Right hindlimb (tissue), 1 donor: ENCODE measurements around the gene RBBP4.
A peak's percentile ranks its signal among the peaks of the same experiment; 100 is the strongest.
"Not testable (repeated sequence)": the region's sequence is repeated elsewhere in the genome, so short reads cannot be mapped to it uniquely, and the experiment has no call there.

Experiments
- DNase-seq: peaks from one replicate; pipeline ENCODE4 v3.0.0-alpha.2; 2018

Gene RBBP4

DNA sequence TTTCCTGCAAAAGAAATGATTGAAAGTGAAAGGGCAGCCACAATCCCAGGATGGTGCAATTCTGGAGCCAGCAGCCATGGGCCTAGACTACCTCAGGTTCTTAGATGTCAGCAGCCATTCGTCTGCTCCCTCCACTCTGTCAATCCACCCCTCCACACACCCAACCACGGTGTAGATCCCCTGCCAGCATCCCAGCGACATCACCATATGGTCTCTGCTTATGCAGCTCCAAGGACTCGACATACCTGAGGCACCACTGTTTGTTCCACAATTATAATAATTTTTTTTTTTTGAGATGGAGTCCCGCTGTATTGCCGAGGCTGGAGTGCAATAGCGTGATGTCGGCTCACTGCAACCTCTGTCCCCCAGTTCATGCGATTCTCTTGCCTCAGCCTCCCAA, 45.0 kb downstream of the RBBP4 start:
- no peak for DNase-seq

DNA sequence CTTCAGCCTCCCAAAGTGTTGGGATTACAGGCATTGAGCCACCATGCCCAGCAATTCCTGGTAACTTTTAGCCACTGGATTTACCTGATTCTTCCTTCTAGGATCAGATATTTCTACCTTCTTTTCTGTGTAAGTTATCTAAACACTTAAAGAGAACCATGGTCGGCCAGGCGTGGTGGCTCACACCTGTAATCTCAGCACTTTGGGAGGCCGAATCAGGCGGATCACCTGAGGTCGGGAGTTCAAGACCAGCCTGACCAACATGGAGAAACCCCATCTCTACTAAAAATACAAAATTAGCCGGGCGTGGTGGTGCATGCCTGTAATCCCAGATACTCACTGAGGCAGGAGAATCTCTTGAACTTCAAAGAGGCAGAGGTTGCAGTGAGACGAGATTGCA, 46.0 kb downstream of the RBBP4 start:
- not testable (repeated sequence) for DNase-seq

DNA sequence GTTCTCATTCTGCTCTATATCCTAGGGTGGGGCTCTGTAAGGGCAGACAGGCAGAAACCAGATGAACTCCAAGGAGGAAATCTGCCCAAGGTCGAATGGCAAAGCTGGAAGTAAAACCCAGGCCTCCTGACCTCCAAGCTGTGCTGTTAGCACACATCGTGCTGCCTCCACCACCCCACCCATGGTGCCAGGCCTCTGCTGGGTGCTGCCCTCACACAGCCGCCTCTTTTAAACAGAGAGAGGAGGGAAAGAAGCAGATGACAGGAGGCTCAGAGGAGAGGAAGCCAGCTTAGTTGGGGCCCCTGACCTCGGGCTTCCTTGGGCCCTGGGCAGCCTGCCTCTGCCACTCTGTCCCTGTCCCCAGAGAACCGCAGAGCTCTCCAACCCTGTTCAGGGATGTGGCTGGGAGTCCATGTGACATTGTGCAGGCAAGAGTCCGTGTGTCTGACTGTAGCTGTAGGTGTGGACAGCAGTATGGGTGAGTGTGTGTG, 50.5 kb downstream of the RBBP4 start:
- DNase-seq: peak; percentile 24

DNA sequence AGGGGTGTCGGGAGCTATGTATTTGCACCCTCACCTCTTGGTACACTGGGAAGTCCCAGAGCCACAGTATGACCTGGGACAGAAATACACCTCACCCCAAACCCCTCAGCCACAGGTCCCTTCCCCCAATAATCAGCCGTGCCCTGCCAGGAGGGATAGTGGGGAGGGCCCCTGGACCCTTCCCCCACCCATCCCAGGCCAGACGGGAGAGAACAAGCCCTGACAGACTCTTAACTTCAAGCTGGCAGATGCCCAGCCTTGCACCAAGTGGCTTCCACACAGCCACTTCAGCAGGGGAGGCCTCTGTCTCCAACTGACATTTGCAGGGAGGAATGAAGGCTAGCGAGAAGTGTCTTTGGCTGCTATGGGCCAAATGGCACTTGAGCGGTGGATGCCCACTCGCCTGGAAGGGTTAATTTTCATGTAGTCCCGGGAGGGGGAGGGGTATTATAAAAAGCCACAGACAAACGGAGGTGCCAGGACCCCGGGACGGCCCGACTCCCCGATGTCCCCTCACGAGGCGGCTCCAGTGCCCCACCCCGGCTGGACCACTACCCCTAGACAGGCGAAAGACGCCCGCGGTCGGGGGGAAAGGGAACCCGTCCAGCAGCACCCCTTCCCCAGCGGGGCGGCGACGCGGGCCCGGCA, 51.1 kb downstream of the RBBP4 start:
- peak; percentile 38 for DNase-seq

DNA sequence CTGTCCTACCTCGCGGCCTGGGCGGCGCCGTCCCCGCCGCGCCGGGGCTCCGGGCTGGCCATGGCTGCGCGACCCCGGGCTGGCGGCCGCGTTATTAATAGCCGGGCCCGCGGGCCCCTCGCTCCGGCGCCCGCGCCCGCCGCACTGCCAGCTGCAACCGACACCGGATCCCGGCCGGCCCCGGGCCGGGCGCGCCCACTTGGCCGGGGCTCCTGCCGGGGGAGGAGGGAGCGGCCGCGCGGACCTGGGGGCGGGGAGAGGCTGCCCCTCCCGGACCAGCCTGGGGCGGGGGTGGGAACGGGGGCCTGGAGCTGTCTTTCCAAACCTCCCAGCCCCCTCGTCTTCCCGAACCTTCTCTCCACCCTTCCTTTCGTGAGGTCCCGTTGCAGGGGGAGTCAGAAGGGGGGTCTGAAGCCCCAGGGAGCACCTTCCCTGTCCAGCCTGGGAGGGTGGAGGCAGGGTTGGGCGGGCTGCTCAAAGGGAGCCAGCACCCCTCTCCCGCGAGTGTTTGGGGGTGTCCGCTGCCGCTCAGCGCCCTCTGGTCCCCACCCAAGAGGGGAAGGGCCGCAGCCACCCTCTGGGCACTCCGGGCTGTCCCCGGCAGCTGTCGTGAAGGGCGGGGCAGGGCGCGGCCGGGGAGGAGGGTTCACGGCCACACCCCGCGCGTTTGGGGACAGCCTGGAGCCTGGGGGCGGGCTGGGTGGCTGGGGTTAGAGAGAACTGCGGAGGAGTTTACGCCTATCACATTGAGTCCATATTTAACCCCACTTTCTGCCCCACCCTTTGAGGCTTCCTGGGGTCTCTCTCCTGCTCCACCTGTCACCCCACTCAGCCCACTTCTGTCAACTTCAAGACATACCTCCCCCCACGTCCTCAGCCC, 51.8 kb downstream of the RBBP4 start, which contains the start of gene SYNC:
Gene SYNC, minus strand, starts transcription at position 172 of the 880 bp plus-strand sequence. Its CDS starts 110 bp downstream, at position 62.
- peak; percentile 77 for DNase-seq

DNA sequence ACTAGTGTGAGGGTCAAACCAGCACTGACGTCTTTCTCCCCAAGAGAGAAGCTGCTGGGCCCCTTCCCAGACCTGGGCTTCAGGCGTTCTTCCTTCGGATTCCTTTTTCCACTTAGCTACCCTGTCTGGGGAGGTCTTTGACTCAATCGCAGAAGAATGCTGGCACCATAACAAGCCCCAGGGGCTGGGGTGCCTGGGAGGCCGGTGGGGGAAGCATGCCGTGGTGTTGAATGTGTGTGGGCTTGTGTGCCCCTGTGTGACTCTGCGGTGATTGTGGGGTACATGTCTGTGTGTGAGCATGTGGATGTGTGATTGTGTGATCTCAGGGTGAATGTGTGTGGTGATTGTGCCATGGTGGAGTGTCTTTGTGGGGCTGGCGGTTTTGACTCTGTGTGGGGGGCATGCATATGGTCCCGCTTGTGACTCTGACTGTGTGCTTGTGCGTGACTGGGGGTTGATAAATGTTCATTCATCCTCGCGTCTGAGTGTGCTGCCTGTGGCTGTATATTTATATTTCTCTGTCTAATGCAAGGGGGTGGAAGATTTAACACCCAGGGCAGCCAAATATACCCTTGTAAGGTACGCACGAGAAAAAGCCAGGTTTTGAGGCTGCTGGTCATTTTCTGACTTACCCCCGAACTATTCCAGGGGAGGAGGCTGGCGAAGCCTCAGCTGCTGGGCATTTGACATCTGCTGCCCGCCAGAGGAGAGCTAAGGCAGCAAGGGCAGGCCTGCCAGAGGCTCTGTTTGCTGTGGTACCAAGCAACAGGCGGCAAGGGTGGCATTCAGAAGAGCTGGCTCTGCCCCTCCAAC, 52.7 kb downstream of the RBBP4 start:
- peak; percentile 84 for DNase-seq

DNA sequence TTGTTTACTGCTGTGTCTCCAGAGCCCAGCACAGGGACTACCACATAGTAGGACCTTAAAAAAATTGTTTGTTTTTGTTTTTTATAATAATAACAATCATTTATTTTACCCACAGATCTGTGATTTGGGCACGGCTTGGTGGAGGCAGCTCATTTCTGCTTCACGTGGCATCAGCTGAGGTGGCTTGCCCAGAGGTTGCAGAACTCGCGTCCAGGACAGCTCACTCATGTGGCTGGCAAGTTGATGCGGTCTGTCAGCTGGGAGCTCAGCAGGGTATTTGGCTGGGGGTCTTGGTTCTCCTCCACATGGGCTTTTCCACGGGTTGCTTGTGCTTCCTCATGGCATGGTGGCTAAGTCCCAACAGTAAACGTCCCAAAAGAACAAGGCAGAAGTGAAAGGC, 54.5 kb downstream of the RBBP4 start:
- DNase-seq: no peak

DNA sequence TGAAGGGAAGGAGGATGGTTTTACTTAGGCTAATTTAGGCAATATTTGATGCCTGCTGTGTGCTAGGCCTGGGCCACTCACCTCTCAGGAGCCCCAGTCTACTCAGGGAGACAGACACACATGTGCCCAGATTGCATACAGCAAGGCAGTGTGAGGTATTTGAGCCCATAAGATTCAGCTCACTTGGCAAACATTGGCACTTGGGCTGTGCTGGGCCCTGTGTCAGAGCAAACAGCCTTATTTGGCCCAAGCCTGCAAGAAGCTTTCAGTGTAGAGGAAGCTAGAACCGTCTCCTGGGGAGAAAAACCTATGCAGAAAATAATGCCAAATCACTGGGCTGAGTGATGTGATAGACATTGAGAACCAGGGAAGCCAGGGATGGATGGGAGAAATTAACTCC, 55.5 kb downstream of the RBBP4 start:
- DNase-seq: no peak

DNA sequence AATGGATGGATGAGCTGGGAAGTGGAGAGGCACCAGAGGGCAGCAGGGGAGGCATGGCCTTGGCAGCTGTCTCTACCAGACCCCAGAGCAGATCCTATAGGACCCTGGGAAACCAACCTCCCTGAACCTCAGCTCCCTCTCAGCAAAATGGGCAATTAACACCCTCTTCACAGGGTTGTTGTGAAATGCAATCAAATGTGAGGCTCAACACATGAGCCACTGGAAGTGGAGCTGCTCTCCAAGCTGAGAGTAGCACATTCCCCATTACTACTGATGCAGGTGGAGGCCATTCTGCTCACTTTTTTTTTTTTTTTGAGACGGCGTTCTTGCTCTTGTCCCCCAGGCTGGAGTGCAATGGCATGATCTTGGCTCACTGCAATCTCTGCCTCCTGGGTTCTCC, 58.1 kb downstream of the RBBP4 start:
- DNase-seq: no peak

DNA sequence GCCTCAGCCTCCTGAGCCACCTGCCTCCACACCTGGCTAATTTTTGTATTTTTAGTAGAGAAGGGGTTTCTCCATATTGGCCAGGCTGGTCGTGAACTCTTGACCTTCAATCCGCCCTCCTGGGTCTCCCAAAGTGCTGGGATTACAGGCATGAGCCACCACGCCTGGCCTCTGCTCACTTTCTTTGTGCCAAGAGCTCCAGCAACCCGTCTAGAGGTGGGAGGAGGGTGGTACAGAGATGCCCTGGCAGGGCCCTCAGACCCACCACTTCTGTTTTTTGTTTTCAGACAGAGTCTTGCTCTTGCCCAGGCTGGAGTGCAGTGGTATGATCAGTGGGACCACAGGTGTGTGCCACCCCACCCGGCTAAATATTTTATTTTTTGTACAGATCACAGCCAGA, 58.5 kb downstream of the RBBP4 start:
- no peak for DNase-seq

DNA sequence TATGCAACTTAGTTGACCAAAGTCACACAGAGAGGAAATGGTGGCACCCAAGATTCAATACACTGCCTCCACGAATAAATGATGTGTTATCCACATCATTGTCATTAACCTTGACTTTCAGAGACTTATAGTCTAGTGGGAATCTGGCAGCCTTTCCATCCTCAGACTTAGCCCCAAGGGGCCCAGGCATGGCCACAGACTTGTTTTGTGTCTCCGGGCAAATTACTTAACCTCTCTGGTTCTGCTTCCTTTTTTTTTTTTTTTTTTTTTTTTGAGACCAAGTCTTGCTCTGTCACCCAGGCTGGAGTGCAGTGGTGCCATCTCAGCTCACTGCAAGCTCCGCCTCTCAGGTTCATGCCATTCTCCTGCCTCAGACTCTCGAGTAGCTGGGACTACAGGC, 60.2 kb downstream of the RBBP4 start:
- DNase-seq: not testable (repeated sequence)

DNA sequence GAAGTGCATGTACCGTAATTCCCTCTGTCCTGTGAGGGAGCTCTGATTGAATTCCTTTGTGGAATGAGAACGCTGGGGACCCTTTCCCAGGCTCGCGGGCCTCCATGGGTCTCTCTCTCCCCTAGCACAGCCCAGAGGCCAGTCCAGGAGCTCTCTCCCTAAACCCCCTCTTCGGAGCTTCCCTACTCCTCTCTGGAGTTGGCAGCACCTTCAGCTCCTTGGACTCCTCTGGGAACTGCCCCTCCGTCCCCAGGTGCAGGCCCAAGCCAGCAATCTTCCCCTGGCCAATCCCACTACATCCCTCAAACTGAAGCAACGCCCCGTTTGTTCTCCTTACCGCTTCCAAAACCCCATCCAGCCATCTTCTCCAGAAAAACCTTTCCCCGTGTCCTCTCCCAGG, 62.1 kb downstream of the RBBP4 start:
- DNase-seq: no peak

DNA sequence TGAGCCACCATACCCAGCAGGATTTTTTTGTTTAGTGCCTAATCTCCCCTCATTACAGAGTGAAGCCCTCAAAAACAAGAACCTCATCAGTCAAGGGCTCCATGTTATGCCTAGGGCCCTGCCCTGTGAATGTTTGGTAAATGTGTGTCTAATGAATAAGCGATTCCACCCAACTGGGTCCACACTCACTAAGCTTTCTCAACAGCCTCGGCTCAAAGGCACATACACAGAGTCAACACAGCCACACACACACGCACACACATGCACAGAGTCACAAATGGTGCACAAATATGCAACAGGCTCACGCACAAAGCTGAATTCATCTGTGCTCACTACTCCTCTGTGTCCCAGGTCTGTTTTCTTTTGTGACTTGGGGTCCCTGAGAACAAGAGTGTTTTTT, 63.3 kb downstream of the RBBP4 start:
- no peak for DNase-seq

DNA sequence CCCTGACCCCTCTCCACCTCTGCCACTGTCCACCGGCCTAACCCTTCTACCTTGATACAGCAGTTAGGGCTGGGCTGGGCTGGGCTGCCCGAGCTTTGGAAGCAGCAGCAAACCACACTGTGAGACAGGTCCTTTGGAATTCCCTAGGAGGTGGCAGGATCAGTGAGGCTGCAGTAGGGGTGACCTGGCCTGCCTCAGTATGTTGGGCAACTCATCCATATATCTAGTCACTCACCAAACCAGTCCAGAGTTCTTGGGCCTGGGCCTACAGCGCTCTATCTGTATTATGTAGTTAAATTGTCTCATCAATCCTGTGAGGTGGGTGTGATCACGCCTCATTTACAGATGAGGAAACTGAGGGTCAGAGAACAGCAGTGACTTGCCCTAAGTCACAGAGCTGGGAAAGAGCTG, 64.9 kb downstream of the RBBP4 start:
- no peak for DNase-seq

DNA sequence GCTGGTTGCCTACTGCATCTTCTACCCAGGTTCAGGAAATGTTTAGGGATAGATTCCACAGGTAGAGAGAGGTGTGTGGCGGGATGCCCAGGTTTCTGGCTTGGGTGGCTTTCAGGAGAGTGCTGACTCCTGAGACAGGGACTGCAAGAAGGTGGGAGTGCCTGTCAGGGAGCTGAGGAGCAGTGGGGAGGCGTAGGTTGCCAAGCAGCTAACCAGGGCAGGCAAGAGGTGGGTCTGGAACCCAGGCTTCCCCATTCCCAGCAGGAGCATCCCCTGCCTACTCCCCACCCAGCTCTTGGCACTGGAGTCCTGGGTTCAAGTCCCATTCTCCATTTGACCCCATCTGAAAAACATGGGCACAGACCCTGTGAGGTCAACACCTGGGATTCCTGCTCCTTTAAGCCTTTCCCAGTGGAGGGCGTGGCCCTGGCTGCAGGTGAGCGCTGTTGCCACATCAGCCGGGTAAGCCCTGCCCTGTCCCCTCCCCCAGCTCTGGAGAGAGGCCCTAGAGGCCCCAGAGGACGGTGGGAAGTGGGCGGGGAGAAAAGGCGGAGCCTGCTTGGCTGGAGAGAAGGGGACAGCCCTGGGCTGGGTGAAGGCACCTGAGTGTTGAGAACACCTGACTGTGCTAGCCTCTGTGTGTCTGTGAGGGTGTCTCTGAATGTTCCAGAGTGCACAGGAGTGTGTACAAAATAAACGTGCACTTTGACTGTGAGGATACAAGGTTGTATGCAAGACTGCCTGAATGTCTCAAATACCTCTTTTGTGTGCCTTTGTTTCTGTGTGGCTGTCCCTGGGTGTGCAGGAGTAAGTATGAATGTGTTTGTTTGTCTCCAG, 65.5 kb downstream of the RBBP4 start:
- DNase-seq: no peak

DNA sequence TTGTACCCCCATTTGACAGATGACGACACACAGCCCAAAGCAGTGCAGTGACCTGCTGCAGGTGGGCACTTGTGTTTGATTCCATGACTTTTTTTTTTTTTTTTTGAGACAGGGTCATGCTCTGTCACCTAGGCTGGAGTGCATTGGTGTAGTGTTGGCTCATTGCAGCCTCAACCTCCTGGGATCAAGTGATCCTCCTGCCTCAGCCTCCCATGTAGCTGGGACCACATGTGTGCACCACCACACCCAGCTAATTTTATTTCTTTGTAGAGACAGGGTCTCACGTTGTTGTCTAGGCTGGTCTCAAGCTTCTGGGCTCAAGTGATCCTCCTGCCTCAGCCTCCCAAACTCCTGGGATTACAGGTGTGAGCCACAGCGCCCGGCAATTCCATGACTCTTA, 66.5 kb downstream of the RBBP4 start:
- DNase-seq: no peak

DNA sequence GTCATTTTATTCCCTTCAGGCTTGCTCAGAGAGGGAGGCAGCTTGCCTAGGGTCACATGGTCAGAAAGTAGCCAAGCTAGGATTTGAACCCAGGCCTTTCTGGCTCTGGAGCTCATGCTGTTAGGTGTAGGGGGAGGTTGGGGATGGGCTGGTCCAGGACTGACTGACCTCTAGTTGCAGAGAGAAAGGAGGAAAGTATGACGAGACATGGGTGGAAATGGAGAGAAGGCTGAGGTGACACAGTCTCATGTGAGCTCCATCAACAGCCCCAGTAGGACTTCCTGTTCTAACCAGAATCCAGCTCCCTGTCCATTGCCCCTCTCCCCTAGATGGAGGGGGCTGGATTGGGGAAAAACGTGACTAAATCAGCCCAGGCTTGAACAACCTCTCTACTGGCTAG, 67.0 kb downstream of the RBBP4 start:
- DNase-seq: no peak

DNA sequence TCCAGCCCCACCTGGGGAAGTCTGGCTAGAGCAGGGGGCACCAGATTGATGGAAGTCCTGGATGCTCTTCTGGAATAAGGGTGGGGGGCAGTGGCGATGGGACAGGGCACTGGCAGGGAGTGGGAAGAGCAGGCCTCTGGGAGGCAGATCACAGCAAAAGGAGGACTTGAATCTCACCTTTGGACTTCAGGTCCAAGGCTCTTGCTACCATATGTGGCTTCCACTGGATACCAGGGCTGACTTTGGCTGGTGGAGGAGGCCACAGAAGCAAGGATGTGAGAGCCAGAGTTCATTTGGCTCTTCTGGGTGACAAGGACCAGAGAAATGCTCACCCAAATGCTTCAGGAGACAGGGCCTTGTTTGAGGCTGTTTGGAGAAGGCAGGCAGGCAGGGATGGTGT, 67.5 kb downstream of the RBBP4 start:
- DNase-seq: no peak

DNA sequence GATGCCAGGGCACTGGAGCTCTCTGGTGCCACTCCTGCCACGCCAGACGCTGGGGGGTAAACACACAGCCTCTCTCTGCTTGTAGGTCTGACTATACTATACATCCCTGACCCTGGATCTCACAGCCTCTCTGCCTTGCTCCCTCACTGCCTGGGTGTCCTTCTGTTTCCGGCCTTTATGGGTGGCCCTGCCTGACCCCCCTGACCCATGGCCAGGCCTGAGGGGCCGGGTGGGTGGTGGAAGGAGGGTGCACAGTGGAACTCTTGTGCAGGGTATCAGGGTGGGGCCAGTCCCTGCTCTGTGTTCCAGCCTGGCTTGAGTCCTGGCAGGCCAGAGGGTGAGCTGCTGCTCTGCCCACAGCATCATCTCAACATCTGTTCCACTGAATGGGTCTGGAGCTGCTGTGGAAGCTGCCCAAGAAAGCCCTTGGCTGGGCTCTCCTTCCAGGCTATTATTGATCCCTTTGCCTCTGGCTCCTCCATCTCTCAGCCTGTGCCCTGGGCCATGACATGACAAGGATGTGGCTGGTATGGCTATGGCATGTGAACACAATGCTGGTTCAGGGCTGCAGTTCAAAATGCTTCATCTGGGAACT, 68.8 kb downstream of the RBBP4 start:
- no peak for DNase-seq

DNA sequence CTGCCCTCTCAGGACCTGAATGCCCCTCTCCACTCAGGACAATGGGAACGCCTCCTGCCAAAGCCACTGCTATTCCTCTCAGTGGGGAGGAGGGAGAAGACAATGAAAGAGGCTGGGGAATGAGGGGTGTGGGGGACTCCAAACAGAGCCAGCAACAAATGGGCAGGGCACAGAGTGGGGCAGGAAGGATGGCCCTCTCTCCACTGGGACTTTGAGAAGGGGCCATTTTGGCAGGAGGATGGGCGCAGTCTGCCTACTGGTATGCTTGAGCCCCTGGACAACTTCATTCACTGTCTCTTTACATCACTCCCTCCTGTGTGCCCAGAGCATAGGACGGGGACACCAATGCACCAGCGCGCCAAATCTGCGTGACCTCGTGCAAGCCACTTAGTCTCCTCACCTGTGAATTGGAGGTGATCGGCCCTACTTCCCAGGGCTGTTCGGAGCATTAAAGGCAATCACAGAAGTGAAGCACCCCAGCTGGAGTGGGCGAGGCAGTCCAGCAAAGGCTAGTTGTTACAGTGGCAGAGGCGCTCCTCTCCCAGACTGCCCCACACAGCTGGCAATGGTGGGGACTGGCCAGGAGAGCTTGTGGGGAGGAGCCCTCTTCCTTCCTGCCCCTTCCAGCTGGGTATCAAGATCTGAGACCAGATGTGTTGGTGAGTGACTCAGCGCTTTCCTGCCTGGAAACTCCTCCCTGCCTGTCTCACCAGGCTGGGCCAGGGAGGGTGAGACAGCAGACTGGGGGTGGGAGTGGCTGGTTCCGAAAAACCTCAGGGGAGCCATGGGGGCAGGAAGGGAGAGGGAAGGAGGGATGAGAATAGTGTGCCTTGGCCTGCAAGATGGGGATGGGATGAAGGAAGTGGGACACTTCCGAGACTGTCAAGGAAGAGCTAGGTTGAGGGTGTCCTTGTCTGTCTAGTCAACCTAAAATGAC, 73.9 kb downstream of the RBBP4 start:
- DNase-seq: peak; percentile 60

DNA sequence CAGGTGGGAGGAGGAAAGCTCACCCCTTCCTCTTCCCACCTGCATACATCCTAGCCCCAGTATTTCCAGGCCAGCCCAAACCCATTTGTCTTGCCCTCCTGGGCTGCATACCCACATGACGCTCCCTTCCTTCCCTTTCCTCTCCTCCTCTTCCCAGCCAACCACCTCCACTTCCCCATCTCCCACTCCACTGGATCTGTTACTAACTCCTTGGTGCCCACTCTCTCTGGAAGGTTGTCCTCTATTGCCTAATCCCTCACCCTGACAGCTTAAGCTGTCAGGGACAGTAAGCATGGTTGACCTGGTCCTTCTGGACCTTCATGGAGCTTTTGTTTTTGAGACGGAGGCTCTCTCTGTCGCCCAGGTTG, 74.6 kb downstream of the RBBP4 start:
- no peak for DNase-seq
